ENCODE data around the gene EAF1.
"Not testable (repeated sequence)": the region's sequence is repeated elsewhere in the genome, so short reads cannot be mapped to it uniquely, and the experiment has no call there.

EAF1 gene

DNA sequence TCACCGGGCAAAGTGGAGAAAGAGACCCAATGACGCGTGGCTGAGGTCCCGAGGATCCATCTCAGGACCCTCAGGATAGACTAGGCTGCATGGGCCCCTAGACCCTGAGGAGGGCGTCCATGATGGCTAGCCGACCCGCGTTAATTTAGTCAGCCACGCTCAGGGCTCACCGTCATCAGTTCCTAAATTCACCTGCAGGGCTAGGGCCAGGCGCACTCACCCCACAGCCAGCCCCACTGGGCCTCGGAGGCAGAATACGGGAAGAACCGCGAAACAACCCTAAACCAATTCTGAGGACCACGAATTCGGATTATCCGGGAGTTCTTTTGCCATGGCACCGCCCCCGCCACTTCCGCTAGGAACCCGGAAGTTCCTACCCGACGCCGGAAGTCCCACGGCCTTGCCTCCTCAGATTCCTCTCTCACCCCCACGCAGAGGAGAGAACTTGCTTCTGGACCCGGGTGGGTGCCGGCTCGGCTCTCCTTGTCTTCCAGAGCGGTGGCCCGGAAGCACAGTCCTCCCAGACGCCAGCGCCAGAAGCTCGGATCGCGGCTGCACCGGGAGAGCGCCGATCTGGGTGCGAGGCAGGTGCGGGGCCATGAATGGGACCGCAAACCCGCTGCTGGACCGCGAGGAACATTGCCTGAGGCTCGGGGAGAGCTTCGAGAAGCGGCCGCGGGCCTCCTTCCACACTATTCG, at the start of gene EAF1, which contains the start of gene METTL6:
TSS of gene EAF1 (plus strand) at position 417 of the 699 bp plus-strand sequence. CDS start at position 599, 182 bp downstream.
TSS of gene METTL6 (minus strand) at position 363 of the 699 bp plus-strand sequence. CDS start 1,033 bp downstream, outside the sequence.
- DNase-seq, result peak; percentile 68

DNA sequence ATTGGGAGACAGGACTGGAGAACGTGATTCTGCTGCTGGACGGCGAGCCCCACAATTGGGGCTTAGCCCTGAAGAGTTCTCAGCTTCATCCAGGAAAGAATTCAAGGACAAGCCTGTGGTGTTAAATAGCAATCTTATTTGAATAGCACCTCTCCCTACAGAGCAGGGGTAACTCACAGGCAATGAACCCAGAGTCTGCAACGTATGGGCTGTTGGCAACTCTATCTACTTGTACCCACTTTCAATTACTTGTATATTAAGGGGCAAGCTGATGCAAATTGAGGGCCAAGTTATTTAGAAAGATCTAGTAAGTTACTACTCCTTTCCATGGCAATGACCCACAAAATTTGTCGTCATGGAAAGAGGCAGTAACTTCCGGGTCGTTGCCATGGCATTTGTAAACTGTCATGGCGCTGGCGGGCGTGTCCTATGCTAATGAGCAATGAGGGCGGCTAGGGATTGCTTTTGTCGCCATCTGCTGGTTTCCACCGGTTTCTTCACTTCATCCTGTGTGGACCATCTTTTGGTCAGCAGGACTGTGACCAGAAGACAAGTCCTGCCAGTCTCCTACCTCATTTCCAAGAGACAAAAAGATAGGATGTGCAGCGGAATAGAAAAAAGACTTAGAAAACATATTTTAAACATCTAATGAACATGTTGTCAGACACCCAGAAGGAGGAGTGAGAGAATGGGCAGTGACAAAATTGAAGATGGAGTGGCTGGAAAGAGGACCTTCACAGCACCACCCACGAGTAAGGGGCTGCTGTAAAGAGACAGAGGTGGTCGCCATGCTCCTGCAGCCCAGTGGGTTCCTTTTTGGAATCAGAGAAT, 49.2 kb upstream of the EAF1 start:
- DNase-seq, result peak; percentile 83

DNA sequence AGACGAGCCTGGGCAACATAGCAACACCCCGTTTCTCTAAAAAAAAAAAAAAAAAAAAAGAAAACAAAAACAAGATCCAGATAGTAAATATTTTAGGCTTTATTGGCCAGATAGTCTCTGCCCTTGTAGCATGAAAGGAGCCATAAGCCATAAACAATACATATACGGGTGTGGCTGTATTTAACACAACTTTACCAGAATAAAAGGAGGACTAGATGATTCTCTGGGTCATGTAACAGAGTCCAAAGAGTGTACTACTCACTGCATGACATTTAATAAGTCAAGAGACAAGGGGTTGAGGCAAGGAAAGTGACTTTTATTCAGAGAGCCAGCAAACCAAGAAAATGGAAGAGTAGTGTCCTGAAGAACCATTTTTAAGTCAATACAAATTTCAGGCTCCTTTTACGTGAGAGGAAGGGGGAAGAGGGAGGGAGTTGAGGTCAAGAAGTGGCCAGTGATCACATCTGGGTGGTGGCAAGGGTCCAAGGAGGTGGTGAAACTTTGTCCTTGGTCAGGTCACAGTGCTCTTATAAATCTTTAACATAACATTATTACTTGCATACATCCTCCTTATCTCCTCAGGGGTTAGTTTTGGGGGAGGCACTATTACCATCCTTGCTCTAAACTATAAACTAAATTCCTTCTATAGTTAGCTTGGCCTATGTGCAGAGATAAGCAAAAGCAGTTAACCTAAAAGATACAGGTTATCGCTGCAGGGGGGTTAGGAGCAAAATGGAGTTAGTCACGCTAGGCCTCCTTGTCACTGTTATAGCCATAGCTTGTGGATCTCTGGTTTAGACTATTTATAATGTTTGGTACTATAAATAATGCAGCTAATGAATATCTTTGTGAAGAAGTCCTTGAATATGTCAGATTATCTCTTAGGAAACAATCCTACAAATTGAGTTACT, 46.2 kb upstream of the EAF1 start:
- DNase-seq, result no peak

DNA sequence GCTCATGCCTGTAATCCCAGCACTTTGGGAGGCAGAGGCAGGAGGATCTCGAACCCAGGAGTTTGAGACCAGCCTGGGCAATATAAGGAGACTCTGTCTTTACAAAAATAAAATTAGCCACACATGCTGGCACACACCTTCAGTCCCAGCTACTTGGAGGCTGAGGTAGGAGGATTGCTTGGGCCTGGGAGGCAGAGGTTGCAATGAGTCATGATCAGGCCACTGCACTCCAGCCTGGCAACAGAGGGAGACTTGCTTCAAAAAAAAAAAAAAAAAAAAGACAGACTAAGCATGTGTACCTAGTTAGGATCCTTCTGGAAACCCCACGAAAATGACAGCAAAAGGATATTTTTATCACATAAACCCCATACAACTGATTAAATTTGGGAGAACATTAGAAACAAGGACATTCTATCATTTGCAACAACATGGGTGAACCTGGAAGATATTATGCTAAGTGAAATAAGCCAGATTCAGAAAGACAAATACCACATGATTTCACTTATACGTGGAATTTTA, 44.9 kb upstream of the EAF1 start:
- DNase-seq, result no peak

DNA sequence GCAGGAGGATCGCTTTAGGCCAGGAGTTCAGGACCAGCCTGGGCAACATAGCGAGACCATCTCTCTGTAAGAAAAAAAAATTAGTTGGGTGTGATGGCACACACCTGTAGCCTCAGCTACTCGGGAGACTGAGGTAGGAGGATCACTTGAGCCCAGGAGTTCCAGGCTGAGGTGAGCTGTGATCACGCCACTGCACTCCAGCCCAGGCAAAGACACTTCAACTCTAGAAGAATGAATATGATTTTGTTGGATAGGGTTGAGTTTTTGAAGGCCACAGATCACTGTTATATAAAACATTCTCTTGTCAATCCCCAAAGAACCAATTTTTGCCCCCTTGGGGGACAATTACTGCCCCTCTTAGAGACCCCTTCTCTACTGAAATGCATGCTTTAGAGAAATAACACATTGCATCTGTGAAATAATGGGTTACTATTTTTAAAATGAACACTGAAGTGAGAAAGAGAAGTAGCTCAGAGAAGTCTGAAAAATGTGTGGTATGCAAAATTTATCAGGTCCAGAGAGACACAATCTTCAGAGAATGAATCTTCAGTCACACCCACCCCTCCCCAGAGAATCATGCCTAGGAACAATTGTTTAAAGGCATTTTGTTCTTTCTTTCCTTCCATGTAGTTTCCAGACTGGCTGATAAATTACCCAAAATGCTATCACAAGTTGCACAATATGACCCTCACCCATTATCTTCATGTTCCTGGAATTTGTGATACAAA, 42.7 kb upstream of the EAF1 start:
- no peak for DNase-seq

DNA sequence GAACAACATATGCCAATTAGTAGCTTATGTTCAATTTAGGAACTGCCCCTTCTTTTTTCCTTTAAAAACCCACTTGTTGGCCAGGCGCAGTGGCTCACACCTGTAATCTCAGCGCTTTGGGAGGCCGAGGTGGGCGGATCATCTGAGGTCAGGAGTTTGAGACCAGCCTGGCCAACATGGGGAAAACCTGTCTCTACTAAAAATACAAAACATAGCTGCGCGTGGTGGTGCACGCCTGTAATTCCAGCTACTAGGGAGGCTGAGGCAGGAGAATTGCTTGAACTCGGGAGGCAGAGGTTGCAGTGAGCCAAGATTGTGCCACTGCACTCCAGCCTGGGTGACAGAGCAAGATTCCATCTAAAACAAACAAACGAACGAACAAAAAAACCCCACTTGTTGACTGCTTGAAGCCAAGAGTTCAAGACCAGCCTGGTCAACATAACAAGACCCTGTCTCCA, 42.1 kb upstream of the EAF1 start:
- not testable (repeated sequence) for DNase-seq

DNA sequence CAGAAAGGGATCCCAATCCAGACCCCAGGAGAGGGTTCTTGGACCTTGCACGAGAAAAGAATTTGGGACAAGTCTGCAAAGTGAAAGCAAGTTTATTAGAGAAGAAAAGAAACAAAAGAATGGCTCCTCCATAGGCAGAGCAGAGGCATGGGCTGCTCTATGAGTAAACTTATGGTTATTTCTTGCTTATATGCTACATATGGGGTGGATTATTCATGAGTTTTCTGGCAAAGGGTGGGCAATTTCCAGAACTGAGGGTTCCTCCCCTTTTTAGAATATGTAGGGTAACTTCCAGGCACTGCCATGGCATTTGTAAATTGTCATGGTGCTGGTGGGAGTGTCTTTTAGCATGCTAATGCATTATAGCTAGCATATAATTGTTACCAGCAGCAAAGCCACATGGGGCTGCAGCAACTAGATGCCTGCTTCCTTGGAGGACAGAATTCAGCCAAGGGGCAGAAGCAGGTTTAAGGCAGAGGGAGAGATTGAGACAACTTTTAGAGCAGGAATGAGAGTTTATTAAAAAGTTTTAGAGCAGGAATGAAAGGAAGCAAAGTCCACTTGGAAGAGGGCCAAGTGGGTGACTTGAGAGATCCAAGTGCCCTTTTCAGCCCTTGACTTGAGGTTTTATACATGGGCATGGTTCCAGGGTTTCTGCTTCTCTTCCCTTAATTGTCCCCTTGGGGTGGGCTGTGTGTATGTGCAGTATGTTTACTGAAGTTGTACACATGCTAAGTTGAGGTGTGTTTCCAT, 41.3 kb upstream of the EAF1 start:
- DNase-seq, result no peak

DNA sequence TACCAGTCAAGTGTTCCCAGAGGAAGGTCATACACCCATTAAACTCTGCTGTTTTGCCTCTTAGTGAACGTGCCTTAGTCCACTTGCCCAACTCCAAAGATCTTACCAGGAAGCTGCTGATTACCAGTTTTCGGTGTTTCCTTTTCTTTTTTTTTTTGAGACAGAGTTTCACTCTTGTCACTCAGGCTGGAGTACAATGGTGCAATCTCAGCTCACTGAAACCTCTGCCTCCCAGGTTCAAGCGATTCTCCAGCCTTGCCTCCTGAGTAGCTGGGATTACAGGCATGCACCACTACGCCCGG, 40.8 kb upstream of the EAF1 start:
- not testable (repeated sequence) for DNase-seq

DNA sequence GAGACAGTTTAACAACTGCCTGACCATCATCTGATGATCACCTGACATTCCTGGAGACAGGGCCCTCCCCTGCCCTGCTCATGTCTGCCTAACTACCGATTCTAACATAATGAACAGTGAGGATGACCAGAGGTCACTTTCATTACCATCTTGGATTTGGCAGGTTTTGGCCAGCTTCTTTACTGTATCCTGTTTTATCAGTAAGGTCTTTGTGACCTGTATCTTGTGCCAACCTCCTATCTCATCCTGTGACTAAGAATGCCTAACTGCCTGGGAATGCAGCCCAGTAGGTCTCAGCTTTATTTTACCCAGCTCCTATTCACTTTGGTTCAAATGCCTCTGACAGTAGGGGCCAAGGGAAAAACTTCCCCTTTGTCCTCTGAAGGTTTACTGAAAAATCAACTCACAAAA, 40.2 kb upstream of the EAF1 start:
- no peak for DNase-seq

DNA sequence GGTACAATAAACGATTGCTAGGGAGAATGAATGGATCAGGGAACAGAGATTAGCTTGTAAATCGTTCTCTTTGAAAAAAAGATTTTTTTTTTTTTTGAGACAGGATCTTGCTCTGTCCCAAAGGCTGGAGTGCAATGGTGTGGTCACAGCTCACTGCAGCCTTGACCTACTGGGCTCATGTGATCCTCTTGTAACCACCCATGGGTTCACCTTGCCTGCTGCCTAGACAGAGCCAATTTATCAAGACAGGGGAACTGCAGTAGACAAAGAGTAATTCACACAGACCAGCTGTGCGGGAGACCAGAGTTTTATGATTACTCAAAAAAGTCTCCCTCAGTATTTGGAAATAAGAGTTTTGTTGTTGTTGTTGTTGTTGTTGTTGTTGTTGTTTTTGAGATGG, 39.7 kb upstream of the EAF1 start:
- no peak for DNase-seq

DNA sequence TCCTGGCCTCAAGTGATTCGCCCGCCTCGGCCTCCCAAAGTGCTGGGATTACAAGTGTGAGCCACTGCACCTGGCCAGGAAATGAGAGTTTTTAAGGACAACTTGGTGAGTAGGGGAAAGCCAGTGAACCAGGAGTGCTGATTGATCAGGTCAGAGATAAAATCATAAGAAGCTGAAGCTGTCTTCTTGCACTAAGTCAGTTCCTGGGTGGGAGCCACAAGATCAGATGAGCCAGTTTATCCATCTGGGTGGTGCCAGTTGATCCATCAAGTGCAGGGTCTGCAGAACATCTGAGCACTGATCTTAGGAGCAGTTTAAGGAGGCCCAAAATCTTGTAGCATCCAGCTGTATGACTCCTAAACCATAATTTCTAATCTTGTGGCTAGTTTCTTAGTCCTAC, 39.1 kb upstream of the EAF1 start:
- not testable (repeated sequence) for DNase-seq

DNA sequence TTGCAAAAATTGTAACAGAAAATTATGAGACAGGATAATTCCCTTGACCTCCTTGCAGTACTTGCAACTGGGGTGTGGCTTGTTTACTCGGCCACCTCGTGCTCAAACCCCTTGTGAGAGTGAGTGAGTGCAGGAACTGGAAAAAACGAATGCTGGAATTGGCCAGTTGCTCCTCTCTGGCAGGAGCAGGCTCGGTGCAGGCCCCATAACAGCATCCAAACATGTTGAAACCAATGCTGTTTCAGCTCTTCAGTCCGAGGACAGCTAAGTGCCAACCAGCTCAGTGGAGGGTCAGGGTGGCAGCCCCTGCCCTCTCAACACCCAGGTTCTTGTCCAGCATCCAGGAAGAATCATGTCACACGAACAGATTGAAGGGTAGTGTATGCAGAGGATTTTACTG, 36.9 kb upstream of the EAF1 start:
- DNase-seq, result no peak

DNA sequence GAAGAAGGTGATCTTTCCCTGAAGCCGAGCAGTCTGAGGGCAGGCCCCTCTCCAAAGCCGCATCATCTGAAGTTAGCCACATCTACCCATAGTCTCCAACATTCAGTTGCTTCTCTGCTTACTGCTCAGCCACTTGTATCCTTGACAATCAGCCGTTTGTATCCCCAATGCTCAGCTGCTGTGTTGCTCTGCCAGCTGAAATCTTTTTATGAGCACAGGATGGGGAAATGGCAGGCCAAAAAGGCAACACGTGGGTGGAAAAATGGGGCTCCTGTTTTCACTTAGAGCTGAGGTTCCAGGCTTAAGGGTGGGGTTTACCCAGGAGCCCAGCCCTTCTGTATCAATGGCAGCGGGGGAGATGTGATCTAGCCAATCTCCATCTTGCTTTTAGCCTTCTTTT, 36.4 kb upstream of the EAF1 start:
- no peak for DNase-seq

DNA sequence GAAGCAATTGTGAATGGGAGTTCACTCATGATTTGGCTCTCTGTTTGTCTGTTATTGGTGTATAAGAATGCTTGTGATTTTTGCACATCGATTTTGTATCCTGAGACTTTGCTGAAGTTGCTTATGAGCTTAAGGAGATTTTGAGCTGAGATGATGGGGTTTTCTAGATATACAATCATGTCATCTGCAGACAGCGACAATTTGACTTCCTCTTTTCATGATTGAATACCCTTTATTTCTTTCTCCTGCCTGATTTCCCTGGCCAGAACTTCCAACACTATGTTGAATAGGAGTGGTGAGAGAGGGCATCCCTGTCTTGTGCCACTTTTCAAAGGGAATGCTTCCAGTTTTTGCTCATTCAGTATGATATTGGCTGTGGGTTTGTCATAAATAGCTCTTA, 34.1 kb upstream of the EAF1 start:
- DNase-seq, result not testable (repeated sequence)

DNA sequence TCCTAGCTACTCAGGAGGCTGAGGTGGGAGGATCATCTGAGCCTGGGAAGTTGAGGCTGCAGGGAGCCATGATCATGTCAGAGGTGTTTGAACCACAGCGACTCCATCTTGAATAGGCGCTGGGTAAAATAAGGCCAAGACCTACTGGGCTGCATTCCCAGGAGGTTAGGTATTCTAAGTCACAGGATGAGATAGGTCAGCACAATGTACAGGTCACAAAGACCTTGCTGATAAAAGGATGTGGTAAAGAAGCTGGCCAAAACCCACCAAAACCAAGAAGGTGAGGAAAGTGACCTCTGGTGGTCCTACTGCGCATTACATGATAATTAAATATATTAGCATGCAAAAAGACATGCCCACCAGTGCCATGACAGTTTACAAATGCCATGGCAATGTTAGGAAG, 28.7 kb upstream of the EAF1 start:
- DNase-seq, result not testable (repeated sequence)

DNA sequence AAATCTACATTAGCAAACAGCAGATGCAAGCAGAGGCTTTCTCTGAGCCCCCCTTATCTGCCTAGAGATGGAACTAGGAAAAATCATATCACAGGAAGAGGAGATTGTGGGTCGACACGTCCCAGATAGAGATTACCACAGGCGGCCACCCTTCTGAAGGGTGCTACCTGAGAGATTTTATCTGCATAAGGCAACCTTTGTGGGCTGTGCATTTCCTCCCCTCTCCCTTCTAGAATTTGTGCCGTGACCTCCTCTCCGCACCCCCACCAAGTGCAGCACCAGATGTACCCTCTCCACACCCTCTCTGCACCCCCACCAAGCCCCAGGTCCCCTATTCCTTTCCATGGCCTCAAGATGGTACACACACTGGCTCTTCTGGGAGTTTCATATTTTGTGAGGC, 27.4 kb upstream of the EAF1 start:
- no peak for DNase-seq

DNA sequence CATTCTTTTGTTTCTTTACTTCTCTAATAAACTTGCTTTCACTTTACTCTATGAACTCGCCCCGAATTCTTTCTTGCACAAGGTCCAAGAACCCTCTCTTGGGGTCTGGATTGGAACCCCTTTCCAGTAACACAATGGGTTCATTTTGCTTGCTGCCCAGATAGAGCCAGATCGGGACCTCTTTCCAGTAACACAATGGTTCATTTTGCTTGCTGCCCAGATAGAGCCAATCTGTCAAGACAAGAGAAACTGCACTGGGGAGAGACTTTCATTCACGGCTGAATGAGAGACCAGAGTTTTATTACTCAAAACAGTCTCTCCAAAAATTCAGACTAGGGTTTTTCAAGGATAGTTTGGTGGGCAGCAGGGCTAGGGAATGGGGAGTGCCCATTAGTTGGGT, 25.5 kb upstream of the EAF1 start:
- no peak for DNase-seq

DNA sequence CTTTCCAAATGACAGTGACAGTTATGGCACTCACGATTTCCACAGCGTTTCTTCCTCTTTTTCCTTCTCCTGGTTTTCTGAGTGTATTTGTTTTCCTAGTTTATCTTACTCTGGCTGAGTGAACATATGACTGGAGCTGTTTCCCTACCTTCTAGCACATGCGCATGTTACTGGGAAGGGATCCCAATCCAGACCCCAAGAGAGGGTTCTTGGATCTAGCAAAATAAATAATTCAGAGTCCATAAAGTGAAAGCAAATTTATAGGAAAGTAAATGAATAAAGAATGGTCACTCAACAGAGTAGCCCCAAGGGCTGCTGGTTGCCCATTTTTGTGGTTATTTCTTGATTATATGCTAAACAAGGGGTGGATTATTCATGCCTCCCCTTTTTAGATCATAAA, 23.9 kb upstream of the EAF1 start:
- DNase-seq, result no peak

DNA sequence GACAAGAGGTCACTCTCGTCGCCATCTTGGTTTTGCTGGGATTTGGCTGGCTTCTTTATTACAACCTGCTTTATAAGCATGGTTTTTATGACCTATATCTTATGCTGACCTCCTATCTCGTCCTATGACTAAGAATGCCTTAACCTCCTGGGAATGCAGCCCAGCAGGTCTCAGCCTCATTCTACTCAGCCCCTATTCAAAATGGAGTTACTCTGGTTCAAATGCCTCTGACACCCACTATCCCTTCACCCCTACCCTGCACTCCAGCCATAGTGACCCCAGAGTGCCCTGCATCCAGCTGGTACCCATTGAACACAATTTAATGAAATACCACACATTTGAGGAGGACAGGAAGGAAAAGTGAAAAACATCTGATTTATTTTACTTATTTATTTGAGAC, 23.4 kb upstream of the EAF1 start:
- DNase-seq, result no peak

DNA sequence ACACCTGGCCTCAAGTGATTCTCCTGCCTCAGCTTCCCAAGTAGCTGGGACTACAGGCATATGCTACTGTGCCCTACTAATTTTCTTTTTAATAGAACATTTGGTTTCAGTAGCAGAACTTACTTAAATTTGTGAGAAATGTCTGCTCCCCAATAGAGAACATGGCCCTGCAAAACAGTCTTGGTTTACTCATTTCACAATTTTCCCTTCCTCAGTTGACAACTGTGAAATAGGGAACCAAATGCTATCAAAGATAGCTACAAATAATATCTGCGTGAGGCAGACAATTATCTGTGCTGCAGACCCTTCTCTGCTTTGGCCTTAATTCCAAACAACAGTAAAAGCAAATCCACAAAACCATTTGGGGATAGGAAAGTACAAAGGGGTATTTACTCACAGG, 22.6 kb upstream of the EAF1 start:
- no peak for DNase-seq

DNA sequence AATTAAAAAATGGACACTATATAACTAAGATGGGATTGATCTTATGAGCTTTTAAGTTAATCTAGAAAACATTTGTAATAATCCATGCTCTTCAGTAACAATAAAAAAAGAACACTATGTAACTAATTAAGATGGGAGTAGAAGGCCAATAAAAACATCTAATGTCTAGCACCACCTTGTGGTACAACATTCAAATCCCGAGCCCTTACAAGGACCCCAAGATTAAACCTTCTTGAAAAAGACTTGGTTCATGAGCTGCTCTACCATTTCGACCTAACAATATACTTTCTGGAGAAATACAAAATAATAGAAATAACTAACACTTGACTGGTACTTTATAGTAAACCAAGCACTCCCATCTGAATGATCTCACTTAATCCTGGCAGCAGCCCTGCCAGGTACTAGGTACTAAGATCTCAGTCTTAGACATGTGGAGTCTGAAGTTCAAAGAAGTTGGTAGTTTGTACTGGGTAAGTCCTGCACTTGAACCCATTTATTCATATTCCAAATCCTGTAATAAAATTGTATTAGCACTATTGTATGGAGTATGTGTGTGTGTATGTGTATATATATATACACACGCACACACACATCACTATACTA, 21.8 kb upstream of the EAF1 start:
- DNase-seq, result peak; percentile 22
